ENCODE measurements around the gene KHDC4. TPM values are rescaled to one million over a fixed set of nuclear protein-coding genes. Genes with fewer than 3 reads are reported as not detected.
"Not testable (repeated sequence)": the region's sequence is repeated elsewhere in the genome, so short reads cannot be mapped to it uniquely, and the experiment has no call there.

The KHDC4 gene
- total RNA-seq, 1 donor from 2014 or later = 82.8 TPM

GRCh38 chr1:155946633-155947219 lies 12.5 kb upstream of the KHDC4 start:
- intact Hi-C loops (cut with micrococcal nuclease) = loop anchor here (1.0 to 2.0 kb wide), 2 partner anchors 12 to 30 kb away; partner anchors contain the start of gene KHDC4

DNA sequence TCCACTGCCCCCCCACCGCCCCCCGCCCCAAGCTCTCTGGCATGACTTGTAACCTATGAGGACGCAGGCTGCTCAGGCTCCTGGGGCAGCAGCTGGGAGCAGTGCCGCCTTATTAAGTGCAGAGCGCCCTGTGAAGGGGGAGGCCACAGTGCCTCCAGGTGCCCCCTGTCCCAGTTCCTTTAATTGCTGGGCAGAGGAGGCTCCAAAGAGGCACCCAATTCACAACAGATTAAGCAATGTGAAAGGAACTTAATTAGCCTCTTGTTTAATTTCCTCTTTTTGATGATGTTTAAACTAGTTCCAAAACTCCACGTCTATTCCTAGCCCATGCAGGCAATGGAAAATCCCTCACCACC lies 10.2 kb upstream of the KHDC4 start:
- intact Hi-C loops (cut with micrococcal nuclease) = no loop called here

- intact Hi-C loops (cut with micrococcal nuclease) = no loop called here
Observed at GRCh38 chr1:155942578-155943141, 8.4 kb upstream of the KHDC4 start.

GRCh38 chr1:155941845-155942531 lies 7.8 kb upstream of the KHDC4 start:
- intact Hi-C loops (cut with micrococcal nuclease) = no loop called here

DNA sequence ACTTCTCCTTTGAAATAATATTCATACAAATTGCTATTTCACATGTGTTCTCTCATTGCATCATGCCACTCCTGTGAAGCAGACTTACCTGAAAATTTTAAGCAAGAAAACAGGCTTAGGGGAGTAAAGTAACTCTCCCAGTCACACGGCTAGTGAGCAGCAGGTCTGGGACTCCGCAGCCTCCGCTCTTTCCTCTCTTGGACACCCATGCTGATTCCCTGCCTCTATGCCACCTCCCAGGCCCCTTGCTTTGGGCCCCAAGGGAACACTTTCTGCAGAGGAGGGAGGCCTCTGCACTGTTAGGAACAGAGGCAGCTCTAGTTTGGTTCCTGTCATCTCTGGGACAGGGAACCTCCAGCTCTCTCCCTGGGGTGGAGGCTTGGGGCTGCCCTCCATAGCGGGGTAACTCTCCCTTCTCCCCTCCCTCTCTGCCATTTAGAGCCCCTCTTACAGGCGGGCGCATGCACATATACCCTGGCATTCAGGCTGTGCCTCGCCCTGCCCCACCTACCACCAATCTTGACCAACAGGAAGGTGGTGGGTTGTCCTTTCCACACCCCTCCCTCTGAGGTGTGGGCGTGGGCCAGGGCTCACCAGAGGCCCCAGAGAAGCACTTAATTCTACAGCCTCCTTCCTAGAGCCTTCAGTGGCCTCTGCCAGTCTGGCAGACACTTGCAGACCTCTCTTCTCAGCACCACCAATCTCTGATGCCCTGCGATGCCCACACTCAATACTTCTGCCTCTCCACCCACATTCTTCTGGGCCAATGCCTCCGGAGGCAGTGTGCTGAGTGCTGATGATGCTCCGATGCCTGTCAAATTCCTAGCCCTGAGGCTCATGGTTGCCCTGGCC lies 7.0 kb upstream of the KHDC4 start, which contains the start of gene RXFP4:
Gene RXFP4, plus strand, starts transcription at position 646 of the 852 bp plus-strand sequence. Its CDS starts 72 bp downstream, at position 718.
- intact Hi-C loops (cut with micrococcal nuclease) = no loop called here

GRCh38 chr1:155940482-155940992 lies 6.3 kb upstream of the KHDC4 start:
- intact Hi-C loops (cut with micrococcal nuclease) = no loop called here

DNA sequence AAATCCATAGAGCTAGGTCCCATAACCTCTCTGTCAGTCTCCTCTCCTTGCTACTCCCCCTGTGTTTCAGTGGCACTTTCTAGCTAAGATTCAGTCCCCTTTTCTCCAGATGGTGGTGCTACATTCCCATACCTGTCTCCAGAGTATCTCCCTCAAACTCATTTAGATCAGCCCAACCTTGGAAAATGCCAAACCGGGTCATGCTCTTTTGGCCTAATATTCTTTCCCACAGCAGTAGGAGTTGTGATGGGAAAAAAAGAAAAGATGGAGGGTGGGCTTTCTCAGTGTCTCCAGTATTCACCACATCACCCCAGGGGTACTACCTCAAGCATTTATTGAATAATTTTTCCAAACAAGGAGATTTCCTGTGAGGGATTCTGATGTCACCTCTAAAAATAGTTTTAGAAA lies 4.0 kb upstream of the KHDC4 start:
- intact Hi-C loops (cut with micrococcal nuclease) = loop anchor here (1.0 to 2.0 kb wide), 2 partner anchors 51 to 129 kb away; no protein-coding TSS in a partner anchor

GRCh38 chr1:155934936-155935590 lies 850 bp upstream of the KHDC4 start:
- intact Hi-C loops (cut with micrococcal nuclease) = loop anchor here (1.0 to 2.0 kb wide), 8 partner anchors 11 to 258 kb away; partner anchors contain the start of genes ARHGEF2, LAMTOR2, RIT1 and SYT11

GRCh38 chr1:155933591-155934096 lies 569 bp downstream of the KHDC4 start:
- intact Hi-C loops (cut with micrococcal nuclease) = loop anchor here (1.0 to 2.0 kb wide), 8 partner anchors 13 to 260 kb away; partner anchors contain the start of genes ARHGEF2, LAMTOR2, RIT1 and SYT11

DNA sequence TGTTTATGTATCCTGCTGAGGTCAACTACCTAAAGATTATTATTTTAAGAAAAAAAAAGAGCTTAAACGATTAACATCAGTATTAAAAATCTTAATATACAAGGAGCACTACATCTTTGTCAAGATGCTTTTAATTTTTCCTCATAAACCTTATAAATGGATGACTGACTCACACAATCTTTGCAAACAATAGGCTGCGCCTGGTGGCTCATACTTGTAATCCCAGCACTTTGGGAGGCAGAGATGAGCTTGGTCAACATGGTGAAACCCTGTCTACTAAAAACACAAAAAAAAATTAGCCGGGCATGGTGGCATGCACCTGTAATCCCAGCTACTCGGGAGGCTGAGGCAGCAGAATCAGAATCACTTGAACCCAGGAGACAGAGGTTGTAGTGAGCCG lies 1.7 kb downstream of the KHDC4 start:
- intact Hi-C loops (cut with micrococcal nuclease) = no loop called here

DNA sequence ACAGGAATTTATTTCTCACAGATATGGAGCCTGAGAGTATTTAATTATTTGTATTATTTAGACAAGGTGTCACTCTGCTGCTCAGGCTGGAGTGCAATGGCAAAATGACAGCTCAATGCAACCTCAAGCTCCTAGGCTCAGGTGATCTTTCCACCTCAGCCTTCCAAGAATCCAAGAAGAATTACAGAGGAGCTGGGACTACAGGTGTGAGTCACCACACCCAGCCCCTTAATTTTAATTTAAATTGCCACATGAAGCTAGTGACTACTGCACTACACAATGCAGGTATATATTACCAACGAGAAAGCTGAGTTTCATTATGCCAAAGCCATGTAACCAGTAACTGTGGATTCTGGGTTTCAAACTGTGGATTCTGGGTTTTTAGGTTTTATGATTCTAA lies 2.1 kb downstream of the KHDC4 start:
- intact Hi-C loops (cut with micrococcal nuclease) = no loop called here

GRCh38 chr1:155931332-155932038 lies 2.7 kb downstream of the KHDC4 start:
- intact Hi-C loops (cut with micrococcal nuclease) = no loop called here

DNA sequence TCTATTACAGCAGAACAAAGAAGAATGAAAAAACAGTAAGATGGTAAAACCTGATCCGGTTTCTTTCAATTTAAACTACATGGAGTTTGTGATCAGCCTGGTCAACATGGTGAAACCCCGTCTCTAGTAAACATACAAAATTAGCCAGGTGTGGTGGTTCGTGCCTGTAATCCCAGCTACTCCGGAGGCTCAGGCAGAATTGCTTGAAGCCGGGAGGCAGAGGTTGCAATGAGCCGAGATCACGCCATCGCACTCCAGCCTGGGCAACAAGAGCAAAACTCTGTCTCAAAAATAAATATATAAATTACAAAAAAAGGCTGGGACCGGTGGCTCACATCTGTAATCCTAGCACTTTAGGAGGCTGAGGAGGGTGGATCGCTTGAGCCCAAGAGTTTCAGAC lies 3.5 kb downstream of the KHDC4 start:
- intact Hi-C loops (cut with micrococcal nuclease) = not testable (repeated sequence)

GRCh38 chr1:155929057-155929456 lies 5.2 kb downstream of the KHDC4 start:
- intact Hi-C loops (cut with micrococcal nuclease) = no loop called here

DNA sequence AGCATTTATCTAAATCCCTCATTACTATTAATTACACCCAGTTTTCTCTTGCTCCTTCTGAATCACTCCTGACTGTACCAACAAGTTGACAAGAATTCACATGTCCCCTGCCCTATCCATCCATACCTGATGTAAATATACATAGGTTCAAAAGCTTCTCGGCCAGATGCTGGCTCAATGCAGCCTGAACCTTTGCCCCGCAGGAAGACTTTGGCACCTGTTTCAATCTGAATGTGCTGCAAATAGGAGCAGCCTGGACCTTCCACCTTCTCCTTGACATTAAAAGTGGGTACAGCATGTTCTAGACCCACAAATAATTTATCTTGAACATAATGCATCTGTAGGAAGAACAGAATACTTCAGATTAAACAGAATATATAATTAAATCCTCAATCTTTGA lies 8.7 kb downstream of the KHDC4 start:
- intact Hi-C loops (cut with micrococcal nuclease) = no loop called here

GRCh38 chr1:155920717-155921116 lies 13.5 kb downstream of the KHDC4 start:
- intact Hi-C loops (cut with micrococcal nuclease) = no loop called here

DNA sequence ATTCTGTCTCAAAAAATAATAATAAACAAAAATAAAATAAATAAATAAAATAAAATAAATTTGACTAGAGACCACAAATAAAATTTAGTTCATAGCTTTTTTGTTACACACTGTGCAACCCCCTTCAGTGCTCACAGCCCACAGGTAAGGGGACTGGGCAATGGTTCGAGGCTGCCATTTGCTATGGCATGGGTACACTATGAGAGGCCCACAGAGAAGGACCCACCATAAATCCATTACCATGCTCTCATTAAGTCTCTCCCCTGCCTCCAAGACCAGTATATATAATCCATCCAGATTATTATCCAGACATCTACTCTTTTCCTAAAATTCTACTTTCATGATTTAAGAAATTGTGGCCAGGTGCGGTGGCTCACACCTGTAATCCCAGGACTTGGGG lies 14.4 kb downstream of the KHDC4 start:
- intact Hi-C loops (cut with micrococcal nuclease) = no loop called here

DNA sequence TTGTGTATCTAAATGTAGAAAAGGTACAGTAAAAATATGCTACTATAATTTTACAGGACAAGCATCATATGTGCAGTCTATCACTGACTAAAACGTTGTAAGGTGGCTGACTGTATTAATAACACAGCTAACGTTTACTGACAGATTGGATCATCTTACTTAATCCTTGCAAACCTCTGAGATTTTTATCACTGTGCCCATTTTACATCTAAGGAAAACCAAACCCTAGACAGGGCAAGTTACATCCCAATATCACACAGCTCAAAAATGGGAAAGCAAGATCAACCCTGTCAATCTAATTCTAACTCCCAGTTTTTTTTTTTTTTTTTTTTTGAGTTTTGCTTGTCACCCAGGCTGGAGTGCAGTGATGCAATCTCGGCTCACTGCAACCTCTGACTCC lies 15.6 kb downstream of the KHDC4 start:
- intact Hi-C loops (cut with micrococcal nuclease) = no loop called here

GRCh38 chr1:155913969-155914757 lies 20.1 kb downstream of the KHDC4 start:
- intact Hi-C loops (cut with micrococcal nuclease) = no loop called here
